Bronchial epithelial cell (primary cell): Measurements from ENCODE around the gene ATF6B. TPM values are rescaled to one million over a fixed set of nuclear protein-coding genes. Genes with fewer than 3 reads are reported as not detected.

Experiments used
- DNase-seq: peaks from one replicate; pipeline ENCODE4 v3.0.0-alpha.2; 2010; ENCODE audit warnings: low read depth
- FAIRE-seq: peaks from 2 replicates; lab custom pipeline; 2011; peaks lifted over from hg19 to GRCh38; lab: Jason Lieb, UNC
- H3K27me3 ChIP-seq: 2 replicates; pipeline ENCODE4 v1.5.1; 2011; ENCODE audit warnings: low read length; ENCODE audit not compliant: control insufficient read depth, insufficient read depth
- H3K36me3 ChIP-seq: 2 replicates; pipeline ENCODE4 v1.5.1; 2011; ENCODE audit warnings: low read length; ENCODE audit not compliant: control insufficient read depth, insufficient read depth
- H3K4me3 ChIP-seq: 2 replicates; pipeline ENCODE4 v1.5.1; 2011; ENCODE audit warnings: mild to moderate bottlenecking, low read depth, low read length, control low read depth
- CTCF ChIP-seq: IDR thresholded peaks from 2 replicates; pipeline ENCODE4 v1.5.1; 2011; ENCODE audit warnings: mild to moderate bottlenecking, moderate library complexity, low read length, control low read depth, inconsistent platforms; ENCODE audit not compliant: insufficient read depth, severe bottlenecking
- total RNA-seq: library from RNA; depleted of rRNA; stranded (reverse); fragments of >200 nt; gene quantifications from 2 replicates; pipeline ENCODE4 v1.2.1, GENCODE V29; 2014

Gene ATF6B
- total RNA-seq, 1 donor from 2014 or later = 8.7 TPM

GRCh38 chr6:32174416-32174815, 46.4 kb upstream of the ATF6B start:
- no peaks in the 10 kb centered on the region for H3K27me3 ChIP-seq
- H3K36me3 ChIP-seq = peaks cover 13% of the 10 kb centered on the region
- no peak for TF ChIP-seq CTCF
- H3K4me3 ChIP-seq = no peak overlapping the region
- no peak for FAIRE-seq
- DNase-seq = no peak

GRCh38 chr6:32173051-32173727, 45.1 kb upstream of the ATF6B start:
- TF ChIP-seq CTCF = no peak
- peaks cover 13% of the 10 kb centered on the region for H3K36me3 ChIP-seq
- no peak for DNase-seq
- no peak for FAIRE-seq
- no peaks in the 10 kb centered on the region for H3K27me3 ChIP-seq
- H3K4me3 ChIP-seq = no peak overlapping the region

DNA sequence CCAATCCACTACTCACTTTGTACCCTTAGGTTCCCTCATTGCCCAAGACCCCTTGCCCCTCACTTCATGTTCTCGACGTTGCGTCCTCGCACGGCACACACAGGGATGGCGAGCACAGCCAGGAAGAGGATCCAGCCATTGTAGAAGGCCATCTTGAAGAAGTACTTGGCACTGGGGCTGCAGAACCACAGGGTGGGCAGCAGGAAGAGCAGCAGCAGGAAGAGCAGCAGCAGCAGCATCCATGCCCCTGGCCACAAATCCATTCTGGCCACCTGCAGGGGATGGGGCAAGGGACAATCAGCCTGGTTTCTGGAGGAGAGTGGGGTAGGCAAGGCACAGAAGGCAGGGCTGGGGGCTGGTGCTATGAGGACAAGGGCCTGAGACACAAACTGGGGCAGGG, 43.2 kb upstream of the ATF6B start:
- H3K27me3 ChIP-seq = no peaks in the 10 kb centered on the region
- FAIRE-seq (no peak), DNase-seq (no peak)
- H3K4me3 ChIP-seq = no peak overlapping the region
- TF ChIP-seq CTCF = no peak
- H3K36me3 ChIP-seq = peaks cover 15% of the 10 kb centered on the region

DNA sequence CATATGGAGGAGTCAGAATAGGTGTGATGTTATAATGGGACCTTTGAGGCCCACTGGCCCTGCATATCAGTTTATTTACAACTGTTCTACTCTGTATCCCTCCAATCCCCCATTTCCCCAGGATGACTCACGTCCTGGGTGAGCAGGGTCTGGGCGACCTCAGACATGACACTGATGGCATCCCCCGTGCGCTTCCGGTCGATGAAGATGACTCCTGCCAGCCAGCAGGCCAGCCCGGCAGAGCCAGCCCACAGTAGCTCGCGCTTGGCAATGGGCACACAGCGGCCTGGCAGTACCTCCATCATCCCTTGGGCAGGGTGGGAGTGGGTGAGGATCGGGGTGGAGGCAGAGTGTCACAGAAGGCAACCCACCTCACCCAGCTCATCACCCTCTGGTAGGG, 42.2 kb upstream of the ATF6B start:
- TF ChIP-seq CTCF = no peak
- Histone ChIP-seq H3K4me3 (no peak overlapping the region), H3K27me3 (no peaks in the 10 kb centered on the region), H3K36me3 (peaks cover 16% of the 10 kb centered on the region)
- DNase-seq (no peak), FAIRE-seq (no peak)

DNA sequence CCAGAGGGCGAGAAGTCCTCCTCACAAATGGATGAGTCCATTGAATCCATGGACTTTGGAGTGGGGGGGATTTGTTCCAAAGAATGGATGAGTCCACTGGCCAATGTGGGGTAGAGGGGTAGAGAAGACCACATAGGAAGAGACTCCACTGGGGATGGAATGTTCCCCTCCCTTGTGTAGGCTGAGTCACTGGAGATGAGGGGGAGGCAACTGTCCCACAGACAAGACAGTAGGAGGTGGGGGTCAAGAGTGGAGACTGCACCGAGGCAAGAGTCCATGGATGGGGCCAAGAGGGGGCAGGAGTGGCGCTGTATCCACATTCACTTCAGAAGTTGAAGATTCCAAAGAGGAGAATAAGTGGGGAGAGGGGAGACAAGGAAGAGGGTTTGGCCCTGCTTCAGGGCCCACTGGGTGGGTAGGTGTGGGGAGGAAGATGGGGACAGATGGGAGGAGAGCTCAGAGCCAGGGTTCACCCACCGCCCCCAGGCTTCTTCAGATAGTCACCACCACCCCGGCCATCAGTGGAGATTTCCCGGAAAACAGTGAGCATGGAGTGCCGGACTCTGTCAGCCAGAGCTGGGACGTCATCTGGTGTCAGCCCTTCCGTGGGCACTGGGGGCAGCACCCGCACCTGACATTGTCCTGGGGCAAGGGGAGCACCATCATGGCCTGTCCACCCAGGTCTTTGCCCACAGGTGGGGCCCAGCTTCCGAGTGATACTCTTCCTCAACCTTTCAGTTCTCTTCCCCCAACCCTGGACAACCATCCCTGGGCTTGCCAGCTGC, 41.0 kb upstream of the ATF6B start:
- Histone ChIP-seq H3K4me3 (no peak overlapping the region), H3K36me3 (peaks cover 16% of the 10 kb centered on the region), H3K27me3 (no peaks in the 10 kb centered on the region)
- no peak for FAIRE-seq
- TF ChIP-seq CTCF = no peak
- no peak for DNase-seq
